Measurements from ENCODE around the gene CLDN1. TPM values are rescaled to one million over a fixed set of nuclear protein-coding genes. Genes with fewer than 3 reads are reported as not detected.

CLDN1 gene
- total and polyA plus RNA-seq, 2 of the 8 experiments (the other 6 are each of a cell fraction or from before 2014, with no cell fraction given), result 3.1 to 6.1 TPM

- no peaks in the 10 kb centered on the region for H3K79me1 ChIP-seq (ENCODE audit: low read depth, low read length)
- H3K79me2 ChIP-seq (ENCODE audit: control insufficient read depth in 1 of 2, insufficient read depth in 2 of 2, low read length in 2 of 2), result no peaks in the 10 kb centered on the region
- POLR2A ChIA-PET (ENCODE audit: partially characterized antibody), result no interaction called here
- no peak overlapping the region for H2BK12ac ChIP-seq (ENCODE audit: low read depth, low read length)
- H4K5ac ChIP-seq (ENCODE audit: insufficient read length, low read depth, low read length), result no peak overlapping the region
- no peak overlapping the region for H3K56ac ChIP-seq (replicated peaks; ENCODE audit: insufficient read length, low read depth, low read length)
- H3K9me3 ChIP-seq (ENCODE audit: insufficient read depth in 2 of 2, low read depth in 1 of 2, low read length in 1 of 2), result no peaks in the 10 kb centered on the region
- no peak overlapping the region for H3K4me2 ChIP-seq (ENCODE audit: insufficient read depth in 1 of 2, low read depth in 2 of 2, low read length in 2 of 2)
- WGBS, 2 experiments (ENCODE audit: extremely low coverage in 1 of 2, insufficient coverage in 1 of 2, insufficient read length in 1 of 2, insufficient replicate concordance in 2 of 2, low coverage in 1 of 2, low lambda C conversion rate in 2 of 2, missing lambda C conversion rate in 1 of 2), result 67% methylated on average over 5 of the region's 5 CpGs; no CpG with 5 or more reads in 1 of the 2 experiments
- DNase-seq (ENCODE audit: low read depth in 1 of 2, low spot score in 2 of 2) (no peak), FAIRE-seq (no peak)
- H3K36me3 ChIP-seq (ENCODE audit: control insufficient read depth in 2 of 4, insufficient read depth in 4 of 4, low read length in 3 of 4), result no peaks in the 10 kb centered on the region
- no peak overlapping the region for H2BK5ac ChIP-seq (ENCODE audit: low read depth, low read length)
- H3K4me3 ChIP-seq (ENCODE audit: extremely low read depth in 1 of 4, insufficient read depth in 2 of 4, low read depth in 3 of 4, low read length in 4 of 4), result no peak overlapping the region
- H3K27ac ChIP-seq (ENCODE audit: low read depth, low read length), result no peak overlapping the region
- H2BK15ac ChIP-seq (ENCODE audit: low read length), result no peak overlapping the region
- H4K91ac ChIP-seq (replicated peaks; ENCODE audit: insufficient read length, low read length), result no peak overlapping the region
- H2AK5ac ChIP-seq (ENCODE audit: low read depth, low read length), result no peak overlapping the region
- H2BK20ac ChIP-seq (ENCODE audit: low read length), result no peak overlapping the region
- no peaks in the 10 kb centered on the region for H3K23me2 ChIP-seq (ENCODE audit: low read depth, low read length)
- H4K20me1 ChIP-seq (replicated peaks in 1 of 2; ENCODE audit: control insufficient read depth in 1 of 2, insufficient read depth in 2 of 2, low read length in 2 of 2), result no peaks in the 10 kb centered on the region
- H3K18ac ChIP-seq (ENCODE audit: extremely low read depth, low read length), result no peak overlapping the region
- H2BK120ac ChIP-seq (replicated peaks; ENCODE audit: low read depth, low read length), result no peak overlapping the region
- peak overlapping the region; percentile 89 for H2AFZ ChIP-seq (ENCODE audit: low read length)
- no peak overlapping the region for H3K4ac ChIP-seq (replicated peaks; ENCODE audit: insufficient read length, low read depth, low read length)
- TF ChIP-seq JUND (IDR thresholded peaks at IDR 0.05; ENCODE audit: low read length) (no peak), YY1 (IDR thresholded peaks at IDR 0.05; ENCODE audit: low read depth, low read length) (no peak), GABPA (IDR thresholded peaks at IDR 0.05; ENCODE audit: borderline replicate concordance, insufficient read depth, low read length) (no peak), FOSL1 (IDR thresholded peaks at IDR 0.05; ENCODE audit: insufficient read depth, low read depth, low read length) (no peak), TCF12 (IDR thresholded peaks at IDR 0.05; ENCODE audit: low read depth, low read length) (no peak), PHF8 (conservative IDR thresholded peaks at IDR 0.05; ENCODE audit: low read depth, low read length) (no peak), SUZ12 (IDR thresholded peaks at IDR 0.05; ENCODE audit: low read length) (no peak)
- H3K23ac ChIP-seq (ENCODE audit: insufficient read length), result no peak overlapping the region
- CTCF ChIA-PET (ENCODE audit: partially characterized antibody), result interaction anchor here (0.9 kb wide), 1 partner anchor 299 kb away, joined by 3 read pairs; no protein-coding TSS in a partner anchor
- H3K4me1 ChIP-seq (replicated peaks in 1 of 4; ENCODE audit: control insufficient read depth in 3 of 4, insufficient read depth in 4 of 4, low read length in 3 of 4), result peaks cover 0 to 5% (median under 1%) of the 10 kb centered on the region in 4 experiments; a peak in 2 of 7 replicates
- peak overlapping the region in 1 of 4 experiments; percentile 54; a peak in 2 of 7 replicates for H3K9ac ChIP-seq (replicated peaks in 1 of 4; ENCODE audit: extremely low read depth in 1 of 4, low read depth in 3 of 4, low read length in 3 of 4)
- no peak overlapping the region for H4K8ac ChIP-seq (ENCODE audit: extremely low read depth, insufficient read depth, low read length)
- H3K14ac ChIP-seq (ENCODE audit: insufficient read length), result no peak overlapping the region
- H3K27me3 ChIP-seq (replicated peaks in 1 of 4; ENCODE audit: control insufficient read depth in 3 of 4, extremely low read depth in 1 of 4, insufficient read depth in 3 of 4, low read length in 3 of 4), result no peaks in the 10 kb centered on the region
Observed at GRCh38 chr3:190258634-190259033, 63.6 kb downstream of the CLDN1 start.

All from H1 (cell line).